Keratinocyte (primary cell): Measurements from ENCODE around the gene OGFOD3. TPM values are rescaled to one million over a fixed set of nuclear protein-coding genes. Genes with fewer than 3 reads are reported as not detected.

ENCODE experiments used
- DNase-seq: peaks from one replicate; pipeline ENCODE4 v3.0.0-alpha.2; 2011; ENCODE audit warnings: low read depth, missing footprints, low spot score
- FAIRE-seq: peaks from 2 replicates; lab custom pipeline; 2011; peaks lifted over from hg19 to GRCh38; lab: Jason Lieb, UNC
- H2AFZ ChIP-seq: 2 replicates; pipeline ENCODE4 v1.6.0; 2012; ENCODE audit warnings: low read length, control low read depth, inconsistent platforms; ENCODE audit not compliant: control insufficient read depth
- H3K27ac ChIP-seq: 2 replicates; pipeline ENCODE4 v1.5.1; 2011; ENCODE audit warnings: low read length; ENCODE audit not compliant: control insufficient read depth, insufficient read depth
- H3K27me3 ChIP-seq: 3 replicates; pipeline ENCODE4 v1.6.0; 2011; ENCODE audit warnings: low read length; ENCODE audit not compliant: control insufficient read depth, insufficient read depth; ENCODE audit errors: extremely low read depth
- H3K36me3 ChIP-seq, 2 experiments: 2 replicates in 1 of 2; 3 replicates in 1 of 2; pipeline ENCODE4 v1.5.1; 2011; ENCODE audit warnings: low read length in 2 of 2, mild to moderate bottlenecking in 1 of 2; ENCODE audit not compliant: control insufficient read depth in 2 of 2, insufficient read depth in 2 of 2; ENCODE audit errors: extremely low read depth in 1 of 2
- H3K4me1 ChIP-seq: 3 replicates; pipeline ENCODE4 v1.5.1; 2011; ENCODE audit warnings: low read length; ENCODE audit not compliant: control insufficient read depth, insufficient read depth; ENCODE audit errors: extremely low read depth
- H3K4me2 ChIP-seq: 3 replicates; pipeline ENCODE4 v1.6.0; 2011; ENCODE audit warnings: low read depth, low read length; ENCODE audit not compliant: control insufficient read depth, insufficient read depth; ENCODE audit errors: extremely low read depth
- H3K4me3 ChIP-seq, 3 experiments: fragments of 200-600 bp in 1 of 3; sonication (generic) in 1 of 3; 2 replicates in 2 of 3; 3 replicates in 1 of 3; pipeline ENCODE4 v1.5.1; 2011 to 2016; ENCODE audit warnings: low read length in 3 of 3, mild to moderate bottlenecking in 3 of 3, control low read depth in 2 of 3, inconsistent platforms in 1 of 3, low read depth in 1 of 3, mixed read lengths in 1 of 3, mixed run types in 1 of 3, moderate library complexity in 1 of 3; ENCODE audit not compliant: control insufficient read depth in 2 of 3, insufficient read depth in 2 of 3; ENCODE audit errors: extremely low read depth in 1 of 3
- H3K79me2 ChIP-seq: 2 replicates; pipeline ENCODE4 v1.6.0; 2012; ENCODE audit warnings: low read length; ENCODE audit not compliant: control insufficient read depth, insufficient read depth
- H3K9ac ChIP-seq: 3 replicates; pipeline ENCODE4 v1.6.0; 2011; ENCODE audit warnings: low read length; ENCODE audit not compliant: control insufficient read depth, insufficient read depth; ENCODE audit errors: extremely low read depth
- H3K9me1 ChIP-seq: 3 replicates; pipeline ENCODE4 v1.6.0; 2011; ENCODE audit warnings: low read length; ENCODE audit not compliant: control insufficient read depth, insufficient read depth; ENCODE audit errors: extremely low read depth
- H3K9me3 ChIP-seq: 2 replicates; pipeline ENCODE4 v1.5.1; 2012; ENCODE audit warnings: low read depth, low read length; ENCODE audit not compliant: control insufficient read depth
- H4K20me1 ChIP-seq: 3 replicates; pipeline ENCODE4 v1.6.0; 2011; ENCODE audit warnings: low read length; ENCODE audit not compliant: control insufficient read depth, insufficient read depth; ENCODE audit errors: extremely low read depth
- EZH2 ChIP-seq: IDR thresholded peaks from one replicate; pipeline ENCODE4 v1.6.1; 2012; ENCODE audit warnings: inconsistent platforms, mild to moderate bottlenecking, low read length, moderate library complexity
- dilution Hi-C: fragments of 300-500 bp; cut with MboI; formaldehyde crosslinking; loops from one replicate; pipeline ENCODE4 v1.7.0; 2020; ENCODE audit warnings: low sequenced_read_pairs; ENCODE audit not compliant: extremely low pct_ligation_motif_present
- polyA plus RNA-seq, 5 experiments: library from polyadenylated mRNA; depleted of rRNA in 3 of 5; stranded (reverse) in 3 of 5; stranded (forward) in 1 of 5; unstranded in 1 of 5; fragments of >200 nt; gene quantifications; 1 replicate in 1 of 5; 2 replicates in 3 of 5; 3 replicates in 1 of 5; pipeline versions ENCODE4 v1.2.1 to v1.2.3, GENCODE V29; 2011 to 2012; ENCODE audit warnings: missing spikeins in 2 of 5, low read depth in 1 of 5, low replicate concordance in 1 of 5
- TF ChIP-seq, protein P1 (sequence below), 3 experiments: IDR thresholded peaks in 1 of 3; conservative IDR thresholded peaks in 1 of 3; optimal IDR thresholded peaks in 1 of 3; 2 replicates in 2 of 3; 3 replicates in 1 of 3; pipeline versions ENCODE3 to v1.5.1; 2011; ENCODE audit warnings: low read length in 3 of 3, mild to moderate bottlenecking in 3 of 3, moderate library complexity in 2 of 3, control low read depth in 1 of 3, inconsistent platforms in 1 of 3; ENCODE audit not compliant: insufficient read depth in 2 of 3; ENCODE audit errors: extremely low read depth in 1 of 3

OGFOD3 gene
- polyA plus RNA-seq, 1 donor (not counting 4 experiments of a cell fraction or from before 2014, with no cell fraction given) = 10.8 TPM

DNA sequence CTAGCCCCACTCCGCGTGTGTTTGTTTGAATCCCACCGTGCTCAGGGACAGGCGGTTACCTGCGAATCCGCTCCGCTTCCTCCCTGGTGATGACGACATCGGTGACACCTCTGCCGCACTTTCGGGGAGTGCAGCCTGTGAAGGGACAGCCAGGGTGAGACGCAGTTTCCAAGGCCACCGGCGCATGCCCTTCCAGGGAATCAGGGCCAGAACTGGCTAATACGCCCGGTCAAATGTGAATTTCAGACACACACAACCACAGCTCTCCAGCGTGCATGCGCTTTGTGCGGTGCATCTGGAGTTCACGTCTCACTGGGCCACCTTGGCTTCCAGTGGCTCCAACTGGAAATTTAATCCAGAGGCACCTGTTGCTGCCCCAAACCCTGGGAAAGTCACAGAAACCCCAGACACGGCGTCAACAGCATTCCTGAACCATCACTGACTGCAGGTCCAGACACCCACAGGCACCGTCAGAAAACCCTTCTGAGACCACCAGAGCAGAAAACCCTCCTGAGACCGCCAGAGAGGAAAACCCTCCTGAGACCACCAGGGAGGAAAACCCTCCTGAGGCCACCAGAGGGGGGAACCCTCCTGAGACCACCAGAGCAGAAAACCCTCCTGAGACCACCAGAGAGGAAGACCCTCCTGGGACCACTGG, 6.9 kb downstream of the OGFOD3 start:
- Histone ChIP-seq H3K27ac (no peak overlapping the region), H3K4me3 (no peak overlapping the region), H3K9ac (no peak overlapping the region), H3K4me2 (no peak overlapping the region), H3K9me1 (no peaks in the 10 kb centered on the region), H3K36me3 (peaks cover 0 to 3% of the 10 kb centered on the region in 2 experiments), H3K4me1 (peaks cover 4% of the 10 kb centered on the region), H3K27me3 (no peaks in the 10 kb centered on the region), H3K9me3 (no peaks in the 10 kb centered on the region), H3K79me2 (peaks cover 2% of the 10 kb centered on the region), H2AFZ (no peak overlapping the region), H4K20me1 (peaks cover 13% of the 10 kb centered on the region)
- FAIRE-seq (no peak), DNase-seq (no peak)
- TF ChIP-seq, protein P1, sequence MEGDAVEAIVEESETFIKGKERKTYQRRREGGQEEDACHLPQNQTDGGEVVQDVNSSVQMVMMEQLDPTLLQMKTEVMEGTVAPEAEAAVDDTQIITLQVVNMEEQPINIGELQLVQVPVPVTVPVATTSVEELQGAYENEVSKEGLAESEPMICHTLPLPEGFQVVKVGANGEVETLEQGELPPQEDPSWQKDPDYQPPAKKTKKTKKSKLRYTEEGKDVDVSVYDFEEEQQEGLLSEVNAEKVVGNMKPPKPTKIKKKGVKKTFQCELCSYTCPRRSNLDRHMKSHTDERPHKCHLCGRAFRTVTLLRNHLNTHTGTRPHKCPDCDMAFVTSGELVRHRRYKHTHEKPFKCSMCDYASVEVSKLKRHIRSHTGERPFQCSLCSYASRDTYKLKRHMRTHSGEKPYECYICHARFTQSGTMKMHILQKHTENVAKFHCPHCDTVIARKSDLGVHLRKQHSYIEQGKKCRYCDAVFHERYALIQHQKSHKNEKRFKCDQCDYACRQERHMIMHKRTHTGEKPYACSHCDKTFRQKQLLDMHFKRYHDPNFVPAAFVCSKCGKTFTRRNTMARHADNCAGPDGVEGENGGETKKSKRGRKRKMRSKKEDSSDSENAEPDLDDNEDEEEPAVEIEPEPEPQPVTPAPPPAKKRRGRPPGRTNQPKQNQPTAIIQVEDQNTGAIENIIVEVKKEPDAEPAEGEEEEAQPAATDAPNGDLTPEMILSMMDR (optimal IDR thresholded peaks at IDR 0.05 in 1 of 3, IDR thresholded peaks at IDR 0.05 in 1 of 3, conservative IDR thresholded peaks at IDR 0.05 in 1 of 3; ENCODE audit: extremely low read depth in 1 of 3, insufficient read depth in 2 of 3, low read length in 3 of 3) = no peak
- TF ChIP-seq EZH2 = no peak
- dilution Hi-C loops = no loop called here

DNA sequence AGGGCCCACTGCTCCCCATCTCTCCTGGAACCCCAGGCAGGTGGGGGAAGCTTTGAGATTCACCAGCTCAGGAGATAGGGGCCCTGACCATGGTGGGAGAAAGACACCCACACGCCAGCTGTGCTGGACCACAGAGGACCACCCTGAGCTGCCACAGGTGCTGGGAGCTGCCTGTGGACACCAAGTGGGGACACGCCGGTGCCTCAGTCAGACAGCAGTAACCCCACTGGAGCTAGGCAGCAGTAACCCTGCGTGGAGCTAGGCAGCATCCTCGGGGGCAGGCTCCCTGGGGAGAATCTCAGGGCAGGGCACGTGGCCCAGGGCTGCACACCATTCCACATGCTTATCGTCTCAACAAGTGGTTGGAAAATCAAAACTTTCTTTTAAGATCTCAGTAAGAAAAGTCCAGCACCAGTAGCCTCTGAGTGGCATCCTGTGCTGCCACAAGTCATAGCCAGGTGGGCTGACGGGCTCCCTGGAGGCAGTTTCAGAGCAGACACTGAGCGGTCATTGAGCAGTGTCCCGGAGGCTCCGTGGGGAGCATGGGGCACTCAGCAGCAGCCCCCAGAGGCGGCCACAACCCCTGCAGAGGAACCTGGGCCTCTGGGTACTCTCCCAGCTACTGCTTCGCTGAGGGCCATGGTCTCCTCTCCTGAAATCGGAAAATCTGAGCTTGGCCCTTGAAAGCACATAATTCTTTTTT, 8.2 kb downstream of the OGFOD3 start:
- Histone ChIP-seq H4K20me1 (peaks cover 7% of the 10 kb centered on the region), H3K27me3 (no peaks in the 10 kb centered on the region), H3K79me2 (no peaks in the 10 kb centered on the region), H3K4me2 (no peak overlapping the region), H3K36me3 (peaks cover 0 to 3% of the 10 kb centered on the region in 2 experiments), H3K4me1 (peaks cover 4% of the 10 kb centered on the region), H3K9me3 (no peaks in the 10 kb centered on the region), H3K9me1 (no peaks in the 10 kb centered on the region), H3K27ac (no peak overlapping the region), H2AFZ (no peak overlapping the region), H3K9ac (no peak overlapping the region), H3K4me3 (no peak overlapping the region)
- TF ChIP-seq EZH2 = no peak
- TF ChIP-seq, protein P1 (optimal IDR thresholded peaks at IDR 0.05 in 1 of 3, IDR thresholded peaks at IDR 0.05 in 1 of 3, conservative IDR thresholded peaks at IDR 0.05 in 1 of 3; ENCODE audit: extremely low read depth in 1 of 3, insufficient read depth in 2 of 3, low read length in 3 of 3) = no peak
- dilution Hi-C loops = no loop called here
- no peak for DNase-seq
- no peak for FAIRE-seq
